GM19099 (cell line): Measurements from ENCODE around the gene NKX2-3.

Source experiments
- POLR2A ChIP-seq: IDR thresholded peaks from 3 replicates; pipeline ENCODE4 v1.6.1; 2011; ENCODE audit warnings: low read depth; ENCODE audit not compliant: insufficient read length; ENCODE audit errors: extremely low read depth

NKX2-3 gene

DNA sequence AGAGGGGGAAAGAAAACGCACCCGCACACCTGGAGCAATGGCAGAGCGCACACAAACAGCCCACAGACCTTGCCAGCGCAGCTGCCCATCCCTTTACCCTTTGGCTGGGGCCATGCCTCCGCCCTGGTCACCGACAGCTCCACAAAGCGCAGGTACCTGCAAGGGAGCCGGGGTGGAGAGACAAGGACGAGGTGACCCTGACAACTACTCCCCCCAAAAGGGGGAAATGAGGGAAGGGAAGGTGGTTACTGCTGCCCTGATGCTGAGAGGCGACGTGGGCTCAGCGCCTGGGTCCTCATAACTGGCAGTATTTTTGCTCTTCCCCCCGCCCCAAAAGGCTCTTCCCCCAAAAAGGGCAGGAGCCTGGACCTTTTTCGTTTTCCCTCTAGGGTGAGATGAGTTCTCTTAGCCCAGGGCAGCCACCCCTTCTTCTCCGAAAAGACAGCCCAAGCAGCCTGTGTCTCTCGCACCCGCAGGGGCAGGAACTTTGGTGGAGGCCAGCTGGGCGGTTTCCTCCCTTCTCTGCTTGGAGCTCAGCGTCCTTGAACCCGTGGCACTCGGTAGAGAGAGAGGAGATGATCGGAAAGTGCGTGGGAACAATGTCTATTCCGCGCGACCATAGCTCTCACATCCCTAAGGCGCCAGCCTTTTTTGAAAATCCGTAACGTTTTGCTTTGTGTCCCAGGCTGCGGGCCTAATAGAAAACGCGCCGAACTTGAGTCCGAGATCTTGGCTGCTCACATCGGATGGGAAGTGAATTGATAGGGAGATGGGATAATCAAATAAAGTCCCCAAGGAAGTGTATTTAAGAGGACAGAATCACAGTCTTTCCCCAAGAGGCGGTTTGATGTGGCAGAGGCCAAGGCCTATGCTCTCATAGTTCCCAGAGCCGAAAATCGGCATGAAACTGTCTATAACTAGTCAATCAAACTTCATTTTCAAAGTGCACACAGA lies 1.0 kb downstream of the NKX2-3 start:
- TF ChIP-seq POLR2A: no peak

DNA sequence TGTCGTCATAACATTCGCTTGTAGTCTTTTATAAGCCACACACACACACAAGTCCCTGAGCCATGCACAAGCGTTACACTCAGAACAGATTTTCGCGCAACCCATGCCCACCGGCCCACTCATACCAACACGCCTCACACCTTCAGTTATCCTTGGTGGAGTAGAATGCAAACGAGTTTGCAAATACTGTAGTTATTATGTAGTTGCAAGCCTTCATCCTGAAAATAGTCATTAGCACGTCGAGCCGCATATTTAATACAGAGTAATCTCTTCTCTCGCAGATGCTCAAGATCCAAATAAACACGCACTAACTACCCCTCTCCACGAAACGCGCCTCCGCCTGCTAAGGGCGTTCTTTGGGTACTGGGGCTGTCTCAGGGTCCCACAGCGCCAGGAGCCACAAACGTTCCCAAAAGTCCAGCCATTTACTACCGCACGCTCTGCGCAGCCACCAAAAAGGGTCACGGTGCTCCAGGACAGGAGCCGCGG lies 1.8 kb downstream of the NKX2-3 start:
- no peak for TF ChIP-seq POLR2A

DNA sequence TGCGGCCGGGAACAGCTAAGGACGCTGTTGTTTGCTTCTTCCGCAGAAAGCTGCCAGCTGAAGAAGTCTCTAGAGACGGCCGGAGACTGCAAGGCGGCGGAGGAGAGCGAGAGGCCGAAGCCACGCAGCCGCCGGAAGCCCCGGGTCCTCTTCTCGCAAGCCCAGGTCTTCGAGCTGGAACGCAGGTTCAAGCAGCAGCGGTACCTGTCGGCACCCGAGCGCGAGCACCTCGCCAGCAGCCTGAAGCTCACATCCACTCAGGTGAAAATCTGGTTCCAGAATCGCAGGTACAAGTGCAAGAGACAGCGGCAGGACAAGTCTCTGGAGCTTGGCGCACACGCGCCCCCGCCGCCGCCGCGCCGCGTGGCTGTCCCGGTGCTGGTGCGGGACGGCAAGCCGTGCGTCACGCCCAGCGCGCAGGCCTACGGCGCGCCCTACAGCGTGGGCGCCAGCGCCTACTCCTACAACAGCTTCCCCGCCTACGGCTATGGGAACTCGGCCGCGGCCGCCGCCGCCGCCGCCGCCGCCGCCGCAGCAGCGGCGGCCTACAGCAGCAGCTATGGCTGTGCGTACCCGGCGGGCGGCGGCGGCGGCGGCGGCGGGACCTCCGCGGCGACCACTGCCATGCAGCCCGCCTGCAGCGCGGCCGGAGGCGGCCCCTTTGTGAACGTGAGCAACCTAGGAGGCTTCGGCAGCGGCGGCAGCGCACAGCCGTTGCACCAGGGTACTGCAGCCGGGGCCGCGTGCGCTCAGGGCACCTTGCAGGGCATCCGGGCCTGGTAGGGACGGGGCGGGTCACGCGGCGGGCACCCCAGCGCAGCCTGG lies 2.4 kb downstream of the NKX2-3 start:
- TF ChIP-seq POLR2A: no peak

DNA sequence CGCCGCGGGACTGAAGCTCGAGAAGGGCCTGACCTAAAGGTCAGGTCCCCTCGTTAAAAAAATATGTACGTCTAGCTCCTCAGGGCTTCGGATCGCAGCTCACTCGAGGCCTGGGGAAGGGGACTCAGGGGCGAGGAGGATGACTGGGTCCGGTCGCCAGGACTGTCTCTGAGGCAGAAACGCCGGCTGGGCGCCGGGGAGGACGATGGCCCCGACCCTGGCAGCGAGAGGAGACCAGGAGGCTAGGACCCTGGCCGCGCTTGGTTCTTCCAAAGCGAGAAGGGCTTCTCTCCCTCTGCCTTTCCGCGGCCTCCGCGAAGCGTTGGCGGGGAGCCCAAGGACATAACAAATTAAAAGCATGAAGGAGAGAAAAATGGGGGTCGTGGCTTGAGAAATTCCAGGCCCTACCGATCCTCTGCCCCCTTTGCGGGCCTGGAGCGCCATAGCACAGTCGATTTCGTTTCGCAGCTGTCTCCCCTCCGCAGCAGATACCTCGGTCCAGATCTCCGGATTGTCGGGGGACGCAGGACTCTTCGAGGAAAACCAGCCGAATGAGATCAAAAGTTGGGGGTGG lies 3.1 kb downstream of the NKX2-3 start:
- TF ChIP-seq POLR2A: no peak

DNA sequence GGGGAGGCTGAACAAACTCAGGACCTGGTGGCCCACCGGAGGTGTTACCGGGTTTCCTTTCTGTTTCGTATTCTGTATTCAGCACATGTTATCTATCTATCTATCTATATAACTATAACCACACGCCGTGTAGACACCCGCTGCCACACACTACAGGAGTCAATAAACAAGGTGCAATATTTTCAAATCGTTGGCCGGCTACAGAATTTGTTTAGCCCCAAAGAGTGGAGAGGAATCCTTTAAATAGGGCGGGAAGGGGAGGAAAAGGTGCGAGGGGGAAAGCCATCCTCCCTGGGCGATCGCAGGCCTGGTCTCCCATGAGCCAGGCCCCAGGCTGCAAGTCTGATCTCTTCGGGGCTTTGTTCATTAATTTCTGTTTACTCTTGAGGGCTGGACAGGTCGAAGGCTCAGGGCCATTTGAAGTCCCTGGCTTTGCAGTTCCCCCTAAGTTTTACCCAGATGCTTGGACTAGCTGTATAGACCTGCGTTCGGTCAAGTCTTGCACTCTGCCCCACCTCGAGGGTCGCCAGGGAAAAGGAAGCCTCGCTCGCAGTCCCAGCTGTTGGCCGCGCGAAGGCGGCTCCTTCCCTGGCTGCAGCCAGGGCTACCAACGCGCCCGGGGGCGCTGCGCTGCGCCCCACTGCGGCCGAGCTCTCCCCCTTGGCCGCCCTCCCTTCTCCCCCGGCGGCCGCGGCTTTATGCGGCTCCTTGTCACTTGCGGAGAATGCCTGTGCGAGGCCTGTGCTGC lies 3.8 kb downstream of the NKX2-3 start:
- no peak for TF ChIP-seq POLR2A

DNA sequence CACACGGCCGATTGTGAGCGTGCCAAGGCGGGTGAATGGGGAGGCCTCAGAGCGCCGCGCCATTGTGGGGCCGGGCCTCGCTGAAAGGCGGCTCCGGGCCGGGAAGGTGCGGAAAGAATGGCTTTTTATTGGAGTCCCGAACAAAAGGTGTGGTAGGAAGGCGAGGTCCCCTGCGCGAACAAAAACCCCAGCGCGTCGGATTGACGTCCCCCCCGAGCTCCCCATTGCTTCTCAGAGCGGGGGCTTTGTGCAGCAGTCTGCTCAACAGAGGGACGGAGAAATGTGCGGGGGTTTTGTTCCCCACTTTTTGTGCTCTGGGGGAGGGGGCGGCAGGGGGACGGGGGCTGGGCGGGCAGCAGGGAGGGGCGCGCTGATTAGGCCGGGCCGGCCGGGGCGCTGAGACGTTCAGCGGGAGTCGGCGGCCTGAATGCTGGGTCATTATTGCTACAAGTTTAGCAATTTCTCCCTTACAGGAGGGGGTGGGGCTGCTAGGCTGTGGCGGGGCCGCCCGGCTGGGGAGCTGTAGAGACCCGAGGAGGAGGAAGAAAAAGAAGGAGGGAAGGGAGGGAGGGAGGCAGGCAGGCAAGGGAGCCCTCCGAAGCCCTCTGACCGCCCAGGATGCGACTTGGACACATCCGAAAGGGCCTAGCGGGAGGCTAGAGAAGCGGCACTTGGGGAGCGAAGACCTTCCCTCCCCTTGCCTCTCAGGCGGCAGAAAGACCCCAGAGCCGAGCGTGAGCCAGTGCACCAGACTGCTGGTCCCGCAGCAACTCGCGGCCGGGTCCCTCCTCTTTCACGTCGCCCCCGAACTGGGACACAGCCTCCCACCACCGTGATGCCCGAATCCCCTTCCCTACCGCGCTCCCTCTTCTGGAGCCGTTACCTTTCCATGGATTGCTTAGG lies 4.6 kb downstream of the NKX2-3 start:
- TF ChIP-seq POLR2A: no peak

DNA sequence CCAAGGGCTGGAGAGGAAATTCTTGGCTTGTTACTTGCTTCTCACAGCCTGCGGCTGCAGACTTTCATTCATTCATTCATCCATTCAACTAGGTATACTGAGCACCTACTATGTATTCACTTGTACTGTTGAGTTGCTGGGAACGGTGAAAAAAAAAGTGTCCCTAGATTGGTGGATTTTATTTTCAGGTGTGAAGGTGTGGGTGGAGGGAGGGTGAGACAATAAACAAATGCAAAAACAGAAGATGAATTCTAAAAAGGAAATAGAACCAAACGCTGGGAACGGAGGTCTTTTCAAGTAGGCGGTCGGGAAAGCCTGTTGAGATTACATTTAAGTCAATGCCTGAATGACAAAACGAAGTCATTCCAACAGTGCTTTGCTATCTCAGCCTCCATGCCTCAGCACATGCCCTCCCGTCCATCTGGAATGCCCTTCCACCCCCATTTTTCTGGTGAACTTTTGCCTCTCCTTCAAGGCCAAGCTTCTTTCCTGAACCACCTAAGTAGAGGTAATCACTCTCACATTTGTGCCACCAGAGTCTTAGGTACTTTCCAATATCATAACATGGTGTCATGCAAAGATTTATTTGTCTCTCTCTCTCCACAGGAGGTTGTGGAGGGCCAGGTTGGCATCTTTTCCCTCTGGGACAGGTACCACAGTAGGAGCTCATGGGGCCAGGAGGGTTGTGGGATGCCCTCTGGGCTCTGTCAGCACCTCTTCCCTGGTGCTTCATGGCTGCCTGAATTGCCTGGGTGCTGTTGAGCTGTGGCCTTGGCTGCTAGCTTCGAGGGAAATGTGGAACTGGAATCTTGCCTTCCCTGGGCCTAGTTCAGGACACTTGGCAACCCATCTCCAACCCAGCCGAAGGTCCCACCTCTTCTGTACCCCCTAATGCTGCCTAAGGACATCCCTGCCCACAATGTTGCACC lies 5.5 kb downstream of the NKX2-3 start:
- no peak for TF ChIP-seq POLR2A

DNA sequence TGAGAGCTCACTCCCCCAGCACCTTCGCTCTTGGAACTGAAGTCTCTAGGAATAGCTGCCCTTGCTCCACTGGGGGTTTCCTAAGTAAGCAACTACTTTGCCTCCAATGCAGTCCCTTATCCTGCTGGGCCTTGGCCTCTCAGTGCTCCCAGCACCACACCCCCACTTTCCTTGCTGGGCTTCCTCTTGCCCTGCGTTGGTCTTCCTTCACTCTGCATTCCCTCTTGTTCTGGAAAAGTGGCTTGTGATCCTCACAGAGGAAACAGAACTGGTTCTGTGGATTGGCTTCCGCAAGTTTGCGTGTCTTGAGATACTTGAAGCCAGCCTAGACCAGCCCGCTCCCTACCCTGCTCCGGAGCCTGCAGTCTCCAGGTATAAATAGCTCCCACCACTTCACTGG lies 6.4 kb downstream of the NKX2-3 start:
- TF ChIP-seq POLR2A: no peak

DNA sequence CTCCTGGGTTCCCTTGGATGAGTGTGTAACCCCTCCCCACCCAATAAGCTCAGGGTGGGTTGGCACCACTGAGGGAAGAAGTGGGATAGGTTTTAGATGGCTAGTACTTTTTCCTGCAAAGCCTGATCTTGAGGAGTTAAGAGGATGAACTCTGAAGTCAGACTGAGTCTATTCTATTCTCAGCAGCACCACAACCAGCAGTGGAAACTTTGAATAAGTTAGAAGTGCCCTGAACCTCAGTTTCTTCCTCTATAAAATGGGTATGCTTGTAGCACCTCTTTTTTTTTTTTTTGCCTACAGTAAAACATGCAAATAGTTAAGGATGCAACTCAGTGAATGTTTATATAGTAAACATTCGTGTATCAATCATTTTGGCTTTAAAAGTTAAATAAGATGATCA lies 7.1 kb downstream of the NKX2-3 start:
- no peak for TF ChIP-seq POLR2A

DNA sequence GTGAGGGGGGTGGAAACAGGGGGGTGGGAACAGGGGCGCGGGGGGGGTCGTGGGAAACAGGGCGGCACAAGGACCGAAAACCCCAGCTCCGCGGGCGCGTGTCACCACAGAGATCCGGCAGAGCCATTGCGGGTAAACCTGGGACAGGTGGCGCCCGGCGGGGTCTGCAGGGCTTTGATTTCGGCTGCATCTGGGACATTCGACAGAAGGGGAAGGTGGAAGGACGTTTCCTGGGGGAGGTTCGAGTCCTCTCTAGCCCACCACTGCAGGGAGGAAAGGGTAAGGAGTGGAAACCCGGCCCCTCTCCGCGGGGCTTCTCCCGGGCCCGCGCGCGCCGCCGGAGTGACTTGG lies 7.5 kb downstream of the NKX2-3 start:
- TF ChIP-seq POLR2A: no peak

DNA sequence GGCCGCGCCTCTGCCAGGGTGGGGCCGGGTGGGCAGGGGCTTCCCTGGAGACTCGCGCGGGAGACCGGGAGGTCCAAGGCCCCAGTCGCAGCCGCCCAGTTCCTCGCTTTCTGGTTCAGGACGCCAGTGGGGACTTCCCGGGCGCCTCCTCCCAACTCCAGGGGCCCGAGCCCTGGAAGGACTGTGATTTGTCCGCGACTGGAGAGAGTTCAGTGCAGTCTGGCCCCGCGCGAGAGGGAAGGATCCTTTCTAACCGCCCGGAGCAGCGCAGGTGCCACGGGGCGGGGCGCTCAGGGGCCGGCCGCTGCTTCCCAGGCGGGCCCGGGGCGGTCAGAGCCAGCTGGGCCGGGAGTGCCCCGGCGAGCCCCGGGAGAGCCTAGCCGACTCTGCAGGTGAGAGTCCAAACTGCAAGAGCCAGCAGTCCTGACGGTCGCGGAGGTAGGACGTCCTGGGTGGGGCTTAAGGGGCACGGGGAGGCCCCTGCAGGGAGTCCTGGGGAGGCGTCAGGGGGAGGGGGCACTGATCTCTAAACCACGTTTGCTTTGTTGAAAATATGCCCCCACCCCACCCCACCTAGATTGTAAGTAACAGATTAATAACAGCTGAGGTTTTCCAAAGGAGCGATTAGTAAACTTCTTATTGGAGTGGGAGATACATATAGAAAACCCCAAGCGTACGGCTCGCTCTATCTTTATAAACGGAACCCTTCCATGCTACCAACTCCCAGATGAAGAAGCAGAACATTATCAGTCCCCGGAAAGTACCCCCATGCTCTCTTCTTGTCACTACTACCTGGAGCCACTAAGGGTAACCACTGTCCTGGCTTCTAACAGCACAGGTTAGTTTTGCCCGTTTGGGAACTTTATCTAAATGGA lies 8.2 kb downstream of the NKX2-3 start:
- TF ChIP-seq POLR2A: no peak

DNA sequence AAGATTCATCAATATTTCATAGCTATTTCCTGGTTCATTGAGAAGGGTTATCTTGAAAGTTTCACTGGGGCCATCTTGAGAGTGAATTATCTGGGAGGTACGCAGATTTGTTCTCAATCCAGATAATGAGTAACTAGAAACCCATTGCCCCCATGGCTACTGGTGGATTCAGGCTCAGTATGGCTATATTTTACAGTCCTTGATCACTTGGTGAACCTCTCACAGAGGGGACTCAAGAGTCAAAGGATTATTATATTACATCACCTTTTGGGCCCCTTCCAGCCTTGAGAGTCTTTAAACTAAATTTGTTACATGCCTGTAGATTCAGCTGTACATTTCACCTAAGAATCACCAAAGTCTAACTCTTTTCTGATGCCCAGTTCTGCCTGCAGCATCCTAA lies 11.6 kb downstream of the NKX2-3 start:
- no peak for TF ChIP-seq POLR2A
